GM23338 (cell line): Measurements from ENCODE around the gene HS3ST1. TPM values are rescaled to one million over a fixed set of nuclear protein-coding genes. Genes with fewer than 3 reads are reported as not detected.

Experiments used
- ATAC-seq: fragments of 200-7000 bp; cut with Tn5 transposase; 3 replicates; pipeline ENCODE4 v1.9.1; 2020
- DNase-seq: peaks from one replicate; pipeline ENCODE4 v3.0.0-alpha.2; 2015; ENCODE audit warnings: low spot score
- H2AFZ ChIP-seq: fragments of 200-600 bp; sonication (generic); 2 replicates; pipeline ENCODE4 v1.8.0; 2016; ENCODE audit warnings: antibody characterized with exemption, mild to moderate bottlenecking, moderate library complexity
- H3F3A ChIP-seq: fragments of 200-600 bp; sonication (generic); replicated peaks from 2 replicates; pipeline ENCODE4 v1.8.0; 2017; ENCODE audit warnings: antibody characterized with exemption, mixed run types, low read depth
- H3K27ac ChIP-seq: fragments of 200-600 bp; sonication (generic); 2 replicates; pipeline ENCODE4 v1.6.1; 2016; ENCODE audit warnings: low read depth
- H3K27me3 ChIP-seq: fragments of 200-600 bp; sonication (generic); 2 replicates; pipeline ENCODE4 v1.8.0; 2016; ENCODE audit warnings: mild to moderate bottlenecking, mixed run types, moderate library complexity; ENCODE audit not compliant: insufficient read depth
- H3K36me3 ChIP-seq: fragments of 200-600 bp; sonication (generic); 2 replicates; pipeline ENCODE4 v1.8.0; 2016; ENCODE audit warnings: mild to moderate bottlenecking; ENCODE audit not compliant: insufficient read depth
- H3K4me1 ChIP-seq: fragments of 200-600 bp; sonication (generic); 2 replicates; pipeline ENCODE4 v1.8.0; 2016; ENCODE audit warnings: mild to moderate bottlenecking, moderate library complexity; ENCODE audit not compliant: insufficient read depth
- H3K4me2 ChIP-seq: fragments of 200-600 bp; sonication (generic); 2 replicates; pipeline ENCODE4 v1.7.1; 2017; ENCODE audit warnings: mixed run types
- H3K4me3 ChIP-seq: fragments of 200-600 bp; sonication (generic); 2 replicates; pipeline ENCODE4 v1.6.1; 2016; ENCODE audit warnings: mixed run types
- H3K79me2 ChIP-seq: fragments of 200-600 bp; sonication (generic); replicated peaks from 2 replicates; pipeline ENCODE4 v1.8.0; 2017; ENCODE audit warnings: mild to moderate bottlenecking; ENCODE audit not compliant: insufficient read depth
- H3K9me2 ChIP-seq: fragments of 200-600 bp; sonication (generic); 2 replicates; pipeline ENCODE4 v1.8.0; 2017; ENCODE audit not compliant: insufficient read depth
- H4K20me1 ChIP-seq: fragments of 200-600 bp; sonication (generic); replicated peaks from 2 replicates; pipeline ENCODE4 v1.8.0; 2017; ENCODE audit warnings: mild to moderate bottlenecking; ENCODE audit not compliant: insufficient read depth
- H3K27ac Mint-ChIP-seq: 2 replicates; pipeline ENCODE4 v1.8.0; 2020; ENCODE audit warnings: inconsistent platforms, mild to moderate bottlenecking, moderate library complexity, mixed read lengths
- H3K27me3 Mint-ChIP-seq: 3 replicates; pipeline ENCODE4 v1.8.0; 2022; ENCODE audit warnings: low read depth, mild to moderate bottlenecking, moderate library complexity, mixed read lengths, inconsistent platforms; ENCODE audit not compliant: insufficient read depth, poor library complexity
- H3K36me3 Mint-ChIP-seq: 3 replicates; pipeline ENCODE4 v1.8.0; 2021; ENCODE audit warnings: low read depth, mild to moderate bottlenecking, inconsistent platforms, moderate library complexity, mixed read lengths
- H3K4me1 Mint-ChIP-seq: 3 replicates; pipeline ENCODE4 v1.8.0; 2020; ENCODE audit warnings: mild to moderate bottlenecking, inconsistent platforms, mixed read lengths
- H3K4me3 Mint-ChIP-seq: 3 replicates; pipeline ENCODE4 v1.8.0; 2021; ENCODE audit warnings: moderate library complexity, mild to moderate bottlenecking, inconsistent platforms, mixed read lengths
- H3K9me3 Mint-ChIP-seq: 3 replicates; pipeline ENCODE4 v1.8.0; 2020; ENCODE audit warnings: moderate library complexity, mild to moderate bottlenecking, inconsistent platforms, mixed read lengths
- EZH2 ChIP-seq: fragments of 200-600 bp; sonication (generic); IDR thresholded peaks from one replicate; pipeline ENCODE4 v1.8.0; 2017; ENCODE audit warnings: antibody characterized with exemption, mild to moderate bottlenecking, low read depth; ENCODE audit not compliant: unreplicated experiment
- EZH2phosphoT487 ChIP-seq: fragments of 200-600 bp; sonication (generic); IDR thresholded peaks from one replicate; pipeline ENCODE4 v1.8.1; 2018; ENCODE audit warnings: antibody characterized with exemption; ENCODE audit not compliant: unreplicated experiment
- JUNB ChIP-seq: IDR thresholded peaks from one replicate; pipeline ENCODE4 v1.6.1; 2016; ENCODE audit warnings: antibody characterized with exemption; ENCODE audit not compliant: unreplicated experiment
- NANOG ChIP-seq: IDR thresholded peaks from 2 replicates; pipeline ENCODE4 v1.6.1; 2016; ENCODE audit warnings: antibody characterized with exemption, borderline replicate concordance
- ZNF462 ChIP-seq: fragments of 250-450 bp; sonication (Bioruptor Pico); IDR thresholded peaks from 2 replicates; pipeline ENCODE4 v1.5.0; 2020; ENCODE audit warnings: mild to moderate bottlenecking, moderate library complexity
- polyA plus RNA-seq: library from polyadenylated mRNA; unstranded; fragments of >200 nt; fragmentation: Nextera tagmentation; extraction: Ambion mirVana; gene quantifications from 2 replicates; pipeline ENCODE4 v1.2.1, GENCODE V29; 2016
- total RNA-seq: library from RNA; depleted of rRNA; stranded (reverse); fragments of >200 nt; shearing (Covaris generic); gene quantifications from 2 replicates; pipeline ENCODE4 v1.2.3, GENCODE V29; 2014
- TF ChIP-seq, protein P1 (sequence below): IDR thresholded peaks from one replicate; pipeline ENCODE4 v1.6.1; 2018; ENCODE audit warnings: antibody characterized with exemption; ENCODE audit not compliant: unreplicated experiment

The HS3ST1 gene
- total and polyA plus RNA-seq, 2 experiments from 2014 or later, result 0.94 to 1.3 TPM

- no peak for DNase-seq
- no peaks in the 10 kb centered on the region for H3K27me3 ChIP-seq
- no peak overlapping the region for H3K27ac ChIP-seq
- H3K79me2 ChIP-seq, result no peaks in the 10 kb centered on the region
- H3K9me2 ChIP-seq, result peaks cover 3% of the 10 kb centered on the region; the same call in 1 of the 2 replicates
- H3K4me1 ChIP-seq, result peaks cover 17% of the 10 kb centered on the region
- no peak overlapping the region for H3K4me2 ChIP-seq
- no peak for ATAC-seq
- no peaks in the 10 kb centered on the region for H3F3A ChIP-seq
- H4K20me1 ChIP-seq, result no peaks in the 10 kb centered on the region
- TF ChIP-seq EZH2 (no peak), NANOG (no peak), JUNB (no peak), EZH2phosphoT487 (no peak), ZNF462 (CRISPR knock-in tag) (no peak)
- TF ChIP-seq, protein P1, sequence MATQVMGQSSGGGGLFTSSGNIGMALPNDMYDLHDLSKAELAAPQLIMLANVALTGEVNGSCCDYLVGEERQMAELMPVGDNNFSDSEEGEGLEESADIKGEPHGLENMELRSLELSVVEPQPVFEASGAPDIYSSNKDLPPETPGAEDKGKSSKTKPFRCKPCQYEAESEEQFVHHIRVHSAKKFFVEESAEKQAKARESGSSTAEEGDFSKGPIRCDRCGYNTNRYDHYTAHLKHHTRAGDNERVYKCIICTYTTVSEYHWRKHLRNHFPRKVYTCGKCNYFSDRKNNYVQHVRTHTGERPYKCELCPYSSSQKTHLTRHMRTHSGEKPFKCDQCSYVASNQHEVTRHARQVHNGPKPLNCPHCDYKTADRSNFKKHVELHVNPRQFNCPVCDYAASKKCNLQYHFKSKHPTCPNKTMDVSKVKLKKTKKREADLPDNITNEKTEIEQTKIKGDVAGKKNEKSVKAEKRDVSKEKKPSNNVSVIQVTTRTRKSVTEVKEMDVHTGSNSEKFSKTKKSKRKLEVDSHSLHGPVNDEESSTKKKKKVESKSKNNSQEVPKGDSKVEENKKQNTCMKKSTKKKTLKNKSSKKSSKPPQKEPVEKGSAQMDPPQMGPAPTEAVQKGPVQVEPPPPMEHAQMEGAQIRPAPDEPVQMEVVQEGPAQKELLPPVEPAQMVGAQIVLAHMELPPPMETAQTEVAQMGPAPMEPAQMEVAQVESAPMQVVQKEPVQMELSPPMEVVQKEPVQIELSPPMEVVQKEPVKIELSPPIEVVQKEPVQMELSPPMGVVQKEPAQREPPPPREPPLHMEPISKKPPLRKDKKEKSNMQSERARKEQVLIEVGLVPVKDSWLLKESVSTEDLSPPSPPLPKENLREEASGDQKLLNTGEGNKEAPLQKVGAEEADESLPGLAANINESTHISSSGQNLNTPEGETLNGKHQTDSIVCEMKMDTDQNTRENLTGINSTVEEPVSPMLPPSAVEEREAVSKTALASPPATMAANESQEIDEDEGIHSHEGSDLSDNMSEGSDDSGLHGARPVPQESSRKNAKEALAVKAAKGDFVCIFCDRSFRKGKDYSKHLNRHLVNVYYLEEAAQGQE, result no peak
- H3K4me3 ChIP-seq, result no peak overlapping the region
- Mint-ChIP-seq H3K36me3 (no peaks in the 10 kb centered on the region), H3K4me3 (no peak overlapping the region), H3K4me1 (peaks cover 26% of the 10 kb centered on the region), H3K27ac (no peak overlapping the region), H3K9me3 (no peaks in the 10 kb centered on the region), H3K27me3 (peaks cover 3% of the 10 kb centered on the region)
- no peaks in the 10 kb centered on the region for H3K36me3 ChIP-seq
- no peak overlapping the region for H2AFZ ChIP-seq
Observed at GRCh38 chr4:11408233-11408967, 20.3 kb downstream of the HS3ST1 start.
